ENCODE data around the gene TMEM98. TPM values are rescaled to one million over a fixed set of nuclear protein-coding genes. Genes with fewer than 3 reads are reported as not detected.

Gene TMEM98
- total and polyA plus RNA-seq, 2 of the 8 experiments (the other 6 are each of a cell fraction or from before 2014, with no cell fraction given), result 86.1 to 232 TPM

- Histone ChIP-seq H2AK5ac (ENCODE audit: low read depth, low read length) (no peak overlapping the region), H4K8ac (ENCODE audit: extremely low read depth, insufficient read depth, low read length) (no peak overlapping the region), H3K9me3 (ENCODE audit: insufficient read depth in 2 of 2, low read depth in 1 of 2, low read length in 1 of 2) (no peaks in the 10 kb centered on the region), H3K56ac (replicated peaks; ENCODE audit: insufficient read length, low read depth, low read length) (no peak overlapping the region), H3K4me3 (ENCODE audit: extremely low read depth in 1 of 4, insufficient read depth in 2 of 4, low read depth in 3 of 4, low read length in 4 of 4) (no peak overlapping the region), H2BK120ac (replicated peaks; ENCODE audit: low read depth, low read length) (no peak overlapping the region), H4K91ac (replicated peaks; ENCODE audit: insufficient read length, low read length) (no peak overlapping the region), H3K4me2 (ENCODE audit: insufficient read depth in 1 of 2, low read depth in 2 of 2, low read length in 2 of 2) (no peak overlapping the region), H2BK15ac (ENCODE audit: low read length) (no peak overlapping the region), H4K5ac (ENCODE audit: insufficient read length, low read depth, low read length) (no peak overlapping the region), H3K14ac (ENCODE audit: insufficient read length) (no peak overlapping the region), H3K4ac (replicated peaks; ENCODE audit: insufficient read length, low read depth, low read length) (no peak overlapping the region), H2BK12ac (ENCODE audit: low read depth, low read length) (no peak overlapping the region), H2AFZ (ENCODE audit: low read length) (peak overlapping the region; percentile 96), H3K23me2 (ENCODE audit: low read depth, low read length) (peaks cover 2% of the 10 kb centered on the region; the same call in 1 of the 2 replicates), H3K4me1 (replicated peaks in 1 of 4; ENCODE audit: control insufficient read depth in 3 of 4, insufficient read depth in 4 of 4, low read length in 3 of 4) (peaks cover 0 to 4% (median 3%) of the 10 kb centered on the region in 4 experiments; a peak in 3 of 7 replicates), H3K79me1 (ENCODE audit: low read depth, low read length) (no peaks in the 10 kb centered on the region), H3K23ac (ENCODE audit: insufficient read length) (no peak overlapping the region), H4K20me1 (replicated peaks in 1 of 2; ENCODE audit: control insufficient read depth in 1 of 2, insufficient read depth in 2 of 2, low read length in 2 of 2) (no peaks in the 10 kb centered on the region), H3K79me2 (ENCODE audit: control insufficient read depth in 1 of 2, insufficient read depth in 2 of 2, low read length in 2 of 2) (no peaks in the 10 kb centered on the region), H3K9ac (replicated peaks in 1 of 4; ENCODE audit: extremely low read depth in 1 of 4, low read depth in 3 of 4, low read length in 3 of 4) (no peak overlapping the region), H3K27me3 (replicated peaks in 1 of 4; ENCODE audit: control insufficient read depth in 3 of 4, extremely low read depth in 1 of 4, insufficient read depth in 3 of 4, low read length in 3 of 4) (no peaks in the 10 kb centered on the region), H2BK5ac (ENCODE audit: low read depth, low read length) (no peak overlapping the region), H3K36me3 (ENCODE audit: control insufficient read depth in 2 of 4, insufficient read depth in 4 of 4, low read length in 3 of 4) (no peaks in the 10 kb centered on the region), H2BK20ac (ENCODE audit: low read length) (no peak overlapping the region), H3K27ac (ENCODE audit: low read depth, low read length) (no peak overlapping the region), H3K18ac (ENCODE audit: extremely low read depth, low read length) (no peak overlapping the region)
- FAIRE-seq (no peak), DNase-seq (ENCODE audit: low read depth in 1 of 2, low spot score in 2 of 2) (no peak)
- ChIA-PET POLR2A (ENCODE audit: partially characterized antibody) (no interaction called here), CTCF (ENCODE audit: partially characterized antibody) (interaction anchor here (0.6 to 5.4 kb wide), 10 partner anchors 17 to 348 kb away, joined by 3 to 47 read pairs (median 5); partner anchors contain the start of gene MYO1D)
- WGBS, 2 experiments (ENCODE audit: extremely low coverage in 1 of 2, insufficient coverage in 1 of 2, insufficient read length in 1 of 2, insufficient replicate concordance in 2 of 2, low coverage in 1 of 2, low lambda C conversion rate in 2 of 2, missing lambda C conversion rate in 1 of 2), result 71% methylated on average over 10 of the region's 10 CpGs; no CpG with 5 or more reads in 1 of the 2 experiments
- TF ChIP-seq CTBP2 (IDR thresholded peaks at IDR 0.05; ENCODE audit: borderline replicate concordance, insufficient read depth, insufficient read length, low read length) (no peak), JUN (IDR thresholded peaks at IDR 0.05; ENCODE audit: low read depth, low read length) (no peak), MAX (IDR thresholded peaks at IDR 0.05) (no peak), TCF12 (IDR thresholded peaks at IDR 0.05; ENCODE audit: low read depth, low read length) (no peak), EGR1 (IDR thresholded peaks at IDR 0.05; ENCODE audit: borderline replicate concordance, low read depth, low read length) (no peak), E2F6 (IDR thresholded peaks at IDR 0.05) (no peak), BCL11A (IDR thresholded peaks at IDR 0.05; ENCODE audit: low read depth in 2 of 2, low read length in 2 of 2) (no peak), SRF (IDR thresholded peaks at IDR 0.05; ENCODE audit: low read depth, low read length) (no peak), MAFK (IDR thresholded peaks at IDR 0.05; ENCODE audit: low read depth, low read length) (no peak), EZH2 (IDR thresholded peaks at IDR 0.05; ENCODE audit: low read depth, low read length, severe bottlenecking) (no peak), NANOG (IDR thresholded peaks at IDR 0.05; ENCODE audit: insufficient read depth, low read depth, low read length, poor library complexity, severe bottlenecking) (no peak)
Measured at GRCh38 chr17:32912218-32912897, 15.6 kb upstream of the TMEM98 start.
